Activated naive CD8-positive, alpha-beta T cell treated with anti-CD3 and anti-CD28 coated beads, Interleukin-2, amount 50 U/mL, for 16 hours (primary cell): Measurements from ENCODE around the gene SBK1.
"Not testable (repeated sequence)": the region's sequence is repeated elsewhere in the genome, so short reads cannot be mapped to it uniquely, and the experiment has no call there.

Source experiments
- DNase-seq: peaks from one replicate; pipeline ENCODE4 v3.0.0-alpha.2; 2020; ENCODE audit warnings: low read depth, low spot score

Gene SBK1

GRCh38 chr16:28335678-28336077, 43.4 kb downstream of the SBK1 start:
- not testable (repeated sequence) for DNase-seq

GRCh38 chr16:28336940-28337710, 44.8 kb downstream of the SBK1 start:
- DNase-seq = not testable (repeated sequence)

GRCh38 chr16:28338230-28338629, 45.9 kb downstream of the SBK1 start:
- not testable (repeated sequence) for DNase-seq

GRCh38 chr16:28362600-28362999, 70.3 kb downstream of the SBK1 start:
- not testable (repeated sequence) for DNase-seq

GRCh38 chr16:28363408-28363807, 71.1 kb downstream of the SBK1 start, which contains the start of gene NPIPB6:
TSS of gene NPIPB6 (minus strand) at chr16:28363508. CDS start at chr16:28362822, 686 bp downstream.
- DNase-seq = not testable (repeated sequence)

- not testable (repeated sequence) for DNase-seq
Observed at GRCh38 chr16:28364268-28365173, 72.2 kb downstream of the SBK1 start.

- not testable (repeated sequence) for DNase-seq
Observed at GRCh38 chr16:28367926-28368325, 75.6 kb downstream of the SBK1 start.
